Astrocyte (in vitro differentiated cells and primary cell): ENCODE data around the gene AQP6.

Experiments
- EZH2 ChIP-seq: IDR thresholded peaks from 2 replicates; pipeline ENCODE4 v1.6.1; 2012; ENCODE audit warnings: mild to moderate bottlenecking, low read length, inconsistent platforms; ENCODE audit not compliant: insufficient read depth
- TF ChIP-seq, protein P1 (sequence below): IDR thresholded peaks from 2 replicates; pipeline ENCODE4 v1.5.1; 2011; ENCODE audit warnings: low read depth, mild to moderate bottlenecking, inconsistent platforms, low read length, moderate library complexity; ENCODE audit not compliant: insufficient read depth

- TF ChIP-seq, protein P1, sequence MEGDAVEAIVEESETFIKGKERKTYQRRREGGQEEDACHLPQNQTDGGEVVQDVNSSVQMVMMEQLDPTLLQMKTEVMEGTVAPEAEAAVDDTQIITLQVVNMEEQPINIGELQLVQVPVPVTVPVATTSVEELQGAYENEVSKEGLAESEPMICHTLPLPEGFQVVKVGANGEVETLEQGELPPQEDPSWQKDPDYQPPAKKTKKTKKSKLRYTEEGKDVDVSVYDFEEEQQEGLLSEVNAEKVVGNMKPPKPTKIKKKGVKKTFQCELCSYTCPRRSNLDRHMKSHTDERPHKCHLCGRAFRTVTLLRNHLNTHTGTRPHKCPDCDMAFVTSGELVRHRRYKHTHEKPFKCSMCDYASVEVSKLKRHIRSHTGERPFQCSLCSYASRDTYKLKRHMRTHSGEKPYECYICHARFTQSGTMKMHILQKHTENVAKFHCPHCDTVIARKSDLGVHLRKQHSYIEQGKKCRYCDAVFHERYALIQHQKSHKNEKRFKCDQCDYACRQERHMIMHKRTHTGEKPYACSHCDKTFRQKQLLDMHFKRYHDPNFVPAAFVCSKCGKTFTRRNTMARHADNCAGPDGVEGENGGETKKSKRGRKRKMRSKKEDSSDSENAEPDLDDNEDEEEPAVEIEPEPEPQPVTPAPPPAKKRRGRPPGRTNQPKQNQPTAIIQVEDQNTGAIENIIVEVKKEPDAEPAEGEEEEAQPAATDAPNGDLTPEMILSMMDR: no peak
- no peak for TF ChIP-seq EZH2
Observed at GRCh38 chr12:49946497-49946896, 26.2 kb upstream of the AQP6 start.
